Left colon (tissue), 2 donors: ENCODE results near the gene VAV2. TPM values are rescaled to one million over a fixed set of nuclear protein-coding genes. Genes with fewer than 3 reads are reported as not detected.
A peak's percentile ranks its signal among the peaks of the same experiment; 100 is the strongest.

Experiments
- ATAC-seq: fragments of 200-7000 bp; cut with Tn5 transposase; one replicate; pipeline ENCODE4 v1.9.1; 2020; ENCODE audit warnings: mild to moderate bottlenecking, moderate library complexity
- DNase-seq, 2 donors: peaks; one replicate each; pipeline ENCODE4 v3.0.0-alpha.2; 2020
- intact Hi-C, 2 donors: fragments of 100-400 bp; cut with DNase I in 1 of 2; cut with micrococcal nuclease in 1 of 2; formaldehyde crosslinking; loops; one replicate each; pipeline versions ENCODE4 v1.11.2 to v1.14.0; 2022; cut with DNase I, micrococcal nuclease
- total RNA-seq, 2 donors: library from RNA; stranded (reverse); fragmentation: NEBNext Ultra II Directional; extraction: Animal tissue kit (Norgen Biotek cat#: 25700); gene quantifications; one replicate each; pipeline ENCODE4 v1.2.1, GENCODE V29; 2021
- donor health status: DM: no; HTN: no; CAD: no.
- donor health status: DM: yes; HTN: yes; CAD: no.

VAV2 gene
- total RNA-seq, 2 donors from 2014 or later = 29.6 to 43.2 TPM

DNA sequence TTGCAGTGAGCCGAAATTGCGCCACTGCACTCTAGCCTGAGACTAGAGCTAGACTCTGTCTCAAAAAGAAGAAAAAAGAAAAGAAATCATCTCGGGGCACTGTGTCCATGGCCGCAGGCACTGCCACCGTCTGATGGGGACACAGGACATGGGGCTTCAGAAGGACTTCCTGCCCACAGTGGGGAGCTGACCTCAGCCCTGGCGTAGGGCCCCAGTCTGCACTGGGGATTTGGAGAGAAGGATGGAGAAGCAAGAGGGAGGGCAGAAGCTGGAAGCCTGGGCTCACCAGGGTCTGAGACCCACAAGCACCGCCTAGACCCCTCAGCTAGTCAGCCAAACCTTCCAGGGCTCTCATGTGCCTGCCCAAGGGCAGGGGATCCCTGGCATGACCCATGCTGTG is 249.9 kb downstream of the VAV2 start:
- intact Hi-C loops = no loop called here
- no peak for DNase-seq
- no peak for ATAC-seq

DNA sequence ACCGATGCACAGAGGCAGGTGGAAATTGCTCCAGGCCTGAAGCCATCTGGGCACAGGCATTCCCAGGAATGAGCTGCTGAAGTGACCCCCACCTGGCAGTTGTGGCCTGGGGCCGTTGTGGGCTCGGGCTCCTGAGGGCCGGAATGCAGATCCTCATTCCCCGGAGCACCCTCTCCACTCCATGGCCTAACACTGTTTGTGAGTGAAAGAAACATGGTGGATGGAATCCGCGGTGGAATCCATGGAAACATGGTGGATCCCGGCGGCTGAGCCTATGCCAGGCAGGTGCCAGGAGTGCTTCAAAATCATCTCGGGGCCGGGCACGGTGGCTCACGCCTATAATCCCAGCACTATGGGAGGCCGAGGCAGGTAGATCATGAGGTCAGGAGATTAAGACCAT is 250.4 kb downstream of the VAV2 start:
- ATAC-seq (no peak), DNase-seq (no peak)
- intact Hi-C loops = no loop called here

DNA sequence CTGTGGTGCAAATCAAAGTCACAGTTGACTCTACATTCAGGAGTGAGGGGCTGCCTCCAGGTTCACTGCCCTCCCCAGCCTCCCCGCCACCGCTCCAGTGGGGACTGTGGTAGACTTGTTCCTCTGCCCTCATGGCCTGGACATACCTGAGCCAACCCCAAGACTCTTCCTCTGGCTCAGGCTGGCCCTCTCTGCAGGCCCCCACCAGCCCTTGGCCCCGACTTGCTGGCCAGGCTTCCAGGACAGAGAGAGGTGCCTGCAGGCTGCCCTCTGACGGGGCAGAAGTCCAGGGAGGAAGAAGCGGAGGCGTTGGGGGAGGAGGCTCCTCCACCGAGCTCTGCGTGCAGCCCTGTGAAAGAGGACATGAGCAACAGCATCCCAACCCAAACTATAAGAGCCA is 251.2 kb downstream of the VAV2 start:
- no peak for DNase-seq
- no peak for ATAC-seq
- intact Hi-C loops = no loop called here

DNA sequence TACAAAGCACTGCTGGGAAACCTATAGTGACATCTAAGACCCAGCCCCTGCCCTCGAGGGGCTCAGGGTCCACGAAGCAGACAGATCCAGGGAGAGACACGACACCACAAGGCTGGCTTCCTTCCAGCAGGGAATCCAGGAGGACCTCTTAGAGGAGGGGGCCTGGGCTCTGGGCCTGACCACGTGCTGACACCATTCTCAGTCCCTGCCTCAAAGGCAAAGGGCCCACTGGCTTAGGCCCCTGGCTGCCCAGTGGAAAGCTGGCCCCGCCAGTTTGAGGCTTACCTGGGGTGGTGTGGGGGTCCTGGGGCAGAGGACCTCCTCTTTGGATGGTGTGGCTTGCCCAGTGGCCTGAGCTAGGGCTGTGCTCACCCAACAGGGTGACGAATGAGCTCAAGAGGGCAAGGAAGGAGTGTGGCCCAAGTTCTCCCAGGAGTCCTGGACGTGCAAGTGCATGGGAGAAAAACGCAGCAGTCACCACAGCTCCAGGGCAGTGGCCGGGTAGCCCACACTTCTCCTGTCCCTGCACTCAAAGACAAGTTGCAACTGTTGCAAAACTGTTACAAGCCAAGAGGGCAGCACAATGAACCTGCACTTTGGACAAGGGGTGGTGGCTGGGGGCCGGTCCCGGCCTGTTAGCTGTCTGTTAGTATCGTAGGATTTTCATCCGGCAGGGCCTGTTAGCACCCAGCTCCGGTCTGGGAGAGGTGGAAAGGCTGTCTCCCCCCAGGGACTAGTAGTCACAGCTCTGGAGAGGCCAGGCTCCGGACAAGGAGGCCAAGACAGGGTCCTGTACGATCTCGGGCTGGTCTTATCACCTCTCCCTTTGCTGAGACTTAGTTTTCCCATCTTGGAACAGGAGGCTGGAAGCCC is 252.5 kb downstream of the VAV2 start:
- ATAC-seq = no peak
- no peak for DNase-seq
- intact Hi-C loops = no loop called here

DNA sequence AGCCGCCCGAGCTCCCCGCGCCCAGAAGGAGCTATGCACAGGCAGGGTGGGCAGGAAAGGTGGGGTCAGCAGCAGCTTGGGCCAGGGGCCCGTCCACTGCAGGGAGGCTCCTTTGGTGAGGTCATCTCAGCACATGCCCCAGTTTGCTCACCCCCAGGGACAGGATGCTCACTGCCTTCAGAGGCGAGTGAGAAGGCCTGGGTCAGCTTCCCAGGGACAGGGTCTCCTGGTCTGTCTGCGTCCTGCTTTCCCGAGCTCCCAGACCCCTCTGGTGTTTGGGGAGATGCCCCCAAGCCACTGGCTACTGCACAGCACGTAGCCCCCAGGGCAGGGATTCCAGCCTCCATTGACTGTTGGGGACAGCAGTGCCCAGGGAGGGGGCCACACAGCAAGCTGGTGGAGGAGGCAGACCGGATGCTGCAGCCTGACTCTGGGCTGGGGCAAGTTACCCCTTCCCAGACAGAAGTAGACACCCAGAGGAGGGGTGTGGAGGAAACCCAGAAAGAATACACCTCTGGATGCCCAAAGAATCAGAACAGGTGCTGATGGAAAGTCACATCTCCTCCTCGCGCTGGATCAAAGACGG is 253.4 kb downstream of the VAV2 start:
- DNase-seq = no peak
- no peak for ATAC-seq
- intact Hi-C loops = no loop called here

DNA sequence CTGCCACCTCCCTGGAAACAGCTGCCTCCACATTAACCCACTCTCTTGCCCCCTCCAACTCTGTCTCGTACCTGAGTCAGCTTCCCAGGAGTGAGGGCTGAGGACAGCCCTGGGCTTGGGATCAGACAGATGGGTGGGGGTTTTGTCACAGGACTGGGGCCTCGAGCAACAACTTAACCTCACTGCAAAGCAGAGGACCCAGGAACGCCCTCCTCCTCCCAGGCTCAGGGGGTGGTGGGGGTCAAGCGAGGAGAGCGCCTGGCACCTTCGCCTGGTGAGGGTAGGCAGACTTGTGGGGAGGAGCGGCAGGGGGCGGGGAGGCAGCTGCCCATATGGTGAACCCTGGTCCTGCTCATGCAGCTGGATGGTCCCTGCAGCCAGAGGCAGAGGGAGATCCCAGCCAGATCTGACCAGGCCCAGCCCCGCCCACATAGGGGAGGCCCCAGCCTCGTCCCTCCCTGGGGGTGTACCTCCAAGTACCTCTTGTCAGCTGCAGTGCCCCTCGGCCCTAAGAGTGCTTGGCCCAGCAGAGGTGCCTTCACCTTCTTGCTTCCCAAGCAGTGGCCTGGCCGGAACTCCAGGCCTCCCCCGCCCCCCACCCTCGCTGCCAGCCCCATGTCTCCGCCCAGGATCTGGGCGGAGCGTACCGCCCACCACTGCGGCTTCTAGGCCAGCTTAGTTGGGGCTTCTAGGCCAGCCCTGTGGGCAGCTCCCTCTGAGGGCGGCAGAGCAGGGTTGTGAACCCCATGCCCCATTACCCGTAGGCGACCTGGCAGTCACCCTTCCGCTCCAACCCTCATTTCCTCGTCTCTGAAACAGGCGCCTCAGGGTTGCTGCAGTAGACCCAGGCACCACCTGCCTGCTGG is 254.1 kb downstream of the VAV2 start, which contains the start of gene SARDH:
Gene SARDH, minus strand, starts transcription at position 579 of the 866 bp plus-strand sequence. CDS start 4,179 bp downstream, outside the sequence.
- DNase-seq (peak in 1 of 2 donors; percentile 52), ATAC-seq (peak; percentile 72)
- intact Hi-C loops = no loop called here

DNA sequence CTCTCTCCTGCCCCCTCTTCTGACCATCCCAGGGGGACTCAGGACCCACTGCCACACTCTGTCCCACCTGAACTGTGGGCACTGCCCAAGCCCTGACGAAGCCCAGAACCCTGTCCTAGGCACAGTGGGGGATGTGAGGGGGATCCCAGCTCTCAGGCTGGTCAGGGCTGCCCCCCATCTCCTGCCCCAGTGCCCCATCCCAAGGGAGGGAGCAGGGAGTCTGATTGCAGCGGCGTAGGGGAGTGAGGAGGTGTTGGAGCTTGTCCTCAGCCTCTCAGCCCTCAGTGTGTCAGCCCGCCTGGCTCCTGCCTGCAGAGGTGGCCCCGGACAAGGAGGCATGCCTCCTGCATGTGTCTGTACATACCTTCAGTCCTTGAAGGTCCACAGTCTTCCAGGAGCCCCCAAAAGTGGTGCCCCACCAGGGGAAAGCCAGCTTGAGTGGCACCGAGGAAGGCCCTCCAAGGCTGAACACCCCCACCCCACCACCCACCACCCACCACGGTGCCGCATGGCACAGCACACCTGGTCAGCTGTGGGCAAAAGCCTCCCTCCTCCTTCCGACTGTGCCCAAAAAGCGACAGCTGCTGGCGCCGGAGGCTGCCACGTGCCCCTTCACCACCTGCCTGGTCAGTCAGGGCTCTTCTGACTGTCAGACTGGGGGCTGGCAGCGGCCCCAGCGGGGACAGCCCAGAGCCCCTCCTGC is 254.9 kb downstream of the VAV2 start:
- DNase-seq (no peak), ATAC-seq (no peak)

DNA sequence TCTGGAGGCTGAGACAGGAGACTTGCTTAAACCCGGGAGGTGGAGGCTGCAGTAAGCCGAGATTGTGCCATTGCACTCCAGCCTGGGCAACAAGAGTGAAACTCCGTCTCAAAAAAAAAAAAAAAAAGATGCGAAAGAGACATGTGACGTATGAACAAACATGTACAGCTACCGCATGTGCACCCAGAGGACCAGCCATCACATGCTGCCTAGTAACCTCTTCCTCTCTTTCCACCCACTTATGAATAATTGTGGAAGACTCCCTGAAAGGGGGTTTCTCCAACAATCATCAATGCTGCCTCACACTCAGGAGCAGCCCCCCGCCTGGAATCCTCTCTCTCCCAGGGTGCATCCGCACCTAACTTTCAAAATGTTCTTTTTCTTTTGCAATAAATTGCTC is 256.2 kb downstream of the VAV2 start:
- DNase-seq (no peak), ATAC-seq (no peak)
- intact Hi-C loops = no loop called here

More for the DNA sequence above, 254.9 kb downstream of the VAV2 start:
- intact Hi-C loops = no loop called here

DNA sequence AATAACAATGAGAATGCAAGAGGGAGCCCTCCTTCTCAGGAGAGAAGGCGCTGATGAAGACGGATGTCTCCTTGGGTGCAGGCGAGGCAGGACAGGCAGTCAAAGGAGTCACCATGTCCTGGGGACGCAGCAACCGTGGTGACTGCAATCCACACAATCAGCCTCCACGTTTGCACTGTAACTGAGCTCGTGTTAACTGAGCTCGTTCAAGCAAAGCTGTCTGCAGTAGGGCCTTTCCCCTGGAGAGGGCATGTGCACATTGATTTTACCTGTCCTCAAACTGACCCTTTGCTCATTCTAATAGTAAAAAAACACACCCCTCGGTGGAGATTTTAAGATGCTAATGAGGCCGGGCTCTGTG is 256.7 kb downstream of the VAV2 start:
- DNase-seq = no peak
- ATAC-seq = no peak
- intact Hi-C loops = no loop called here

DNA sequence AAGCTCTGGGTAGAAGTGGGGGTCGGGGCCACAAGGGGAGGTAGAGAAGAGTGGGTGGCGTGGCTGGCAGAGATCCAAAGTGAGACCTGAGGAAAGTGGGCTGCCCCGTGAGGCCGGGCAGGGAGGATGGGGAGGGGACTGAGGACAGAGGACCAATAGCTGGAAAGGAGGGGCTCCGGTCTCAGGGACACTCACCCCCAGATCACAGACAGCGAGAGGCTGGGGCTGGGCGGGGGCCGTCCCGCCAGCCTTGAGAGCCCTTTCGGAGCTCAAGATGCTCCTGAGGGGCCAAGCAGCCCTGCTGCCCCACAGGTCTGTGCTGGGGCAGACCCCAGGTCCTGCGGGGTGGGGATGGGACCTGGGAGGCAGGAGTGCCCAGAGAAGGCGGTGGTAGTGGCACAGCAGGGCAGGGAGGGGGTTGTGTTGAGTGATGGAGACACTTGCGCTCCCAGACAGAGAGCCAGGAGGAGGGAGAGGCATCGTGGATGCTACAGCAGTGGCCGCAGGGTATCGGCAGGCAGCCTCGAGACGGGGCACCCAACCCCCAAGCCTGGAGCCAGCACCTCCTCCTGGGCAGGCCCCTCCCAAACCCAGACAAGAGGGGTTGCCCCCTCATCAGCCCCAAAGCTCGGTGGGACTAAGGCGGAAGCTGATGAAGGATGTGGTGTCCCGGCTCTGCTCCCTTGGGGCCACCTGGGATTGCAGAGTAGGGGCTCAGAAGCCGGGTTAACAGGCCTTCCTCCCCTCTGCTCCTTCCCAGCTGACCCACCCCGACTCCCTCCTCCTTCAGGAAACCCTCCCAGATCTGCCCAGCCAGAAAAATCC is 257.3 kb downstream of the VAV2 start:
- no peak for DNase-seq
- ATAC-seq = no peak
- intact Hi-C loops = no loop called here

DNA sequence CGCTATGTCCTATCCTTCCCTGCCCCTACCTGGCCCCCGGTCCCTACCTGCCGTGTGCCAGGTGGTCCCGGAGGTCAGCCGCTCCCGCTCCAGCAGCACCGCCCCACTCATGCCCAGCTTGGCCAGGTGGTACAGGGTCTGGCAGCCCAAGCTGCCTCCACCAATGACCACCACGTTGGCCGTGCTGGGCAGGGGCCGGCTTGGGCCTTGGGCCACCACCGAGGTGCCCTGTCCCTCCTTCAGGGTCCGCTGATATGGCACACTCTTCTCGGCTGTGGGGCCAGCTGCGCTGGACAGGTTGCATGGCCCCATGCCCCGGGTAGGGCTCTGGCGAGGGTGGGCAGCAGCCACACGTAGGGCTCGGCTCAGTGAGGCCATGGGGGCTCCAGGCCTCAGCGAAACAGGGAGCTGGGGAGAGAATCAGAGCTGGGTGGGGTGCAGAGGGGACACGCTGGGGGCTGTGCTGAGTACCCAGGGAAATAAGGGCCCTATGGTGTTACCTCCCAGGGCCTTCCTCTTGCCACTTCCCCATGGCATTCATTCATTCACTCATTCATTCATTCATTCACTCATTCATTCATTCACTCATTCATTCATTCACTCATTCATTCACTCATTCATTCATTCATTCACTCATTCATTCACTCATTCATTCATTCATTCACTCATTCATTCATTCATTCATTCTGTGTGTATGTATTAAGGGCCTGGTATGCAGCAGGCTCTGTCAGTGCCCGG is 258.2 kb downstream of the VAV2 start:
- DNase-seq (no peak), ATAC-seq (no peak)
- intact Hi-C loops = no loop called here

DNA sequence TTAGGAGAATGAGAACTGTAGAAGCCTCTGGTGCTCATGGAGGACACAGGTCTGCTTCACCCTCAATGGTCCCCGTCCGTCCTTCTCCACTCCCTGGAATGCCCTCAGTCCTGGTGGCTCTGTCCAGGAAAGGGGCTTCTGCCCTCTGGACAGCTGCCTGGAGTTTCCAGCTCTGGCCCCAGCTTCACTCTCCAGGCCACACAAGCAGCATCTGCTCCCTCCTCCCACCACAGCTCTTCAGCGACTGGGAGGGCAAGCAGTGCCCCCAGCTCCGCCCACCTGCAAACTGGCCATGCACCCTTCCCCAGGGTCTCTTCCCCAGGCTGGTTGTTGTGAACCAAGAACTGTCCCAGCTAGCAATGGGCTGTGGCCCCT is 258.7 kb downstream of the VAV2 start:
- no peak for ATAC-seq
- DNase-seq = no peak
- intact Hi-C loops = no loop called here

DNA sequence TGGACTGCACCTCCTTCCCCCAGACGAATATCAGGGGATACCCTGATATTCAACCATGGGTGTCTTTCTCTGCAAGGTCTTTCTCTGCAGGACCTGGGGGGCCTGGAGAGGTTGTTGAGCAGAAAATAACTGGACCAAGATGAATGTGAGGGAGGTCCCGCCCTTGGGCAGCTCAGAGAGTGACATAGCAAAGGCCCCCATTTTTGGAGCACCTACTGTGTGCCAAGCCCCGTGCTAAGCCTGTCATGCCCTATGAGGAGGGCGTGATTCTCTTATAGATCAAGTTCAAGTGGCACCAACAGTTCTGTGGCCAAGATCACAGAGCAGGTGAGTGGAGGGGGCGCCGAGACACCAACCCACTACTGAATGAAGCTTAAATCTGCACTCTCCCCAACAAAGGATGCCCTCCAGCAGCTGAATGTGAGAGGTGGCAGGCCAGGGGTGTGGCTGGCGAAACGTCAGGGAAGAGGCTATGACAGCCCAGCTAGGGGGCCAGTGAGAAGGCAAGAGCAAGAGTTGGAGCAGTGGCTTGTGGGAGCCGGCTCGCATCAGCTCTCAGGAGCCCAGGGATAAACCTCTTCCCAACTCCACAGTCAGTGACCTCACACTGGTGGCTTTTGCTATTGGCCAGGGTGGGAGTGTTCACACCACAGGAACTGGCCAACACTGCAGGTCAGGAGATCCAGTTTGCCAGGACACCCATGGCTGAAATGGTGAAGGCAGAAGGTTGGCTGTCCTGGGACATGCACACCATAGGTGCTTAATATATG is 259.3 kb downstream of the VAV2 start:
- intact Hi-C loops = no loop called here
- ATAC-seq = no peak
- no peak for DNase-seq

DNA sequence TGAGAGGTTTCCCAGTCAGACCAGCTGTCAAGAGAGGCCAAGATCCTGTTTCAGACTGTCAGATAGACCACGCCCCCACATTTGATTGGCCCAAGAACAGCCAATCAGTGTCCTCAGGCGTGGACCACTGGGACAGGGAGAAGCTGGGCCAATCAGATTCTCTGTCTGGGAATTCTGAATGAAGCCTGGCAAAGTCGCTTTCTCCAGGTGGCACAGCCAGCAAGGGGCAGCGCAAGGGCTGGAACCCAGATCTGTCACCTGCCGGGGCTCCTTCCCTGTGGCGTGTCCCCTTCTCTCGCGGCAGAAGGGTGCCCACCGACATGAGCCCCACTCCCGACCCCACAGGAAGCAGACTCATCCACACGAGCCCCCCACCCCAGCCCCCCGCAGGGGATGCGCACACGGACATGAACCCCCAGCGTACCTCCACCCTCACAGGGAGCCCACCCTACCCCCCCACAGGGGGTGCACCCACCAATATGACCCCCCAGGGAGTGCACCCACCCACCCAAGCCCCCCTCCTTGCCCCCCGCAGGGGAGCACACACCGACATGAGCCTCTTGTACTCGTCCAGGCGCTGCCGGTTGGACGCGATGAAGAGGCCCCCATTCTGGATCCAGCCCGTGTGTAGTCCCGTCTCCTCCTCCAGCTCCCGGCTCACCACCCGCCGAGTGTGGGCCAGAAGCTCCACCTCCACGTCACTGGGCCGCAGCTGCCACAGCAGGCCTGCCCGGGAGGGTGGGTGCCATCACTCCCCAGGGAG is 260.1 kb downstream of the VAV2 start:
- ATAC-seq (peak; percentile 34), DNase-seq (no peak)
- intact Hi-C loops = no loop called here

DNA sequence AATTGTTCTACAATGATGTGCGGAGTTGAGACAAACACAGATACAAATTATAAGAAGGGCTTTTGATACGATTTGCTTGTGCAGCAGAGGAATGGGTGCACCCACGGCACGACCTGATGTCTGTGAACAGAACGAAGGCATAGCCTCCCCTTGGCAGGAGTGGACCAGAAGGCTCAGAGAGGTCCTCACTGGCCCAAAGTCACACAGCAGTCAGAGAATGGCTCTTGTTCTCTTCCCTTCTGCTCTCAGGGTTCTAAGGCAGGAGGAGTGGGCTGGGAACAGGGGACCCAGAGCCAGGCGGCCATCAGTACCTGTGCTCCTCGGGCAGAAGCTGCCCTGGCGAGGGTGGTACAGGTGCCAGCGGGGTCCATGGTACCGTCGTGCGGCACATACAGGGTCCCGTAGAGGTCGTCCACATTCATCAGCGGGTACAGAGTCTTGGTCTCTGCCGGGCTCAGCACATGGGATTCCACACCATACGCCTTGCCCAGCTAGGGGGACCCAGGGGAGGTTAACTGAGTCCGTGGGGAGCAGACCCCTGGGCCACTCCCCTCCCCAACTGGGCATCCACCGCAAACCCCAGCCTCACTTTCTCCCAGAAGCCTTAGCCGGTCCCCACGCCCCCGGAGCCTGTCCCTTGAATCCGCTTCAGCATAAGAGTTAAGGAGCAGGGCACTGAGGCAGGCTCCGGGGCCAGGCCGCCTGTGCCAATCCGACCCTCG is 261.0 kb downstream of the VAV2 start:
- DNase-seq (no peak), ATAC-seq (no peak)
- intact Hi-C loops = no loop called here
